GM21526 (cell line): ENCODE data around the gene SORCS2.

Source experiments
- ATAC-seq: cut with Tn5 transposase; IDR thresholded peaks from one replicate; pipeline ENCODE4 v1.9.1; 2021; ENCODE audit warnings: moderate library complexity; ENCODE audit not compliant: unreplicated experiment, low FRiP score

The SORCS2 gene

DNA sequence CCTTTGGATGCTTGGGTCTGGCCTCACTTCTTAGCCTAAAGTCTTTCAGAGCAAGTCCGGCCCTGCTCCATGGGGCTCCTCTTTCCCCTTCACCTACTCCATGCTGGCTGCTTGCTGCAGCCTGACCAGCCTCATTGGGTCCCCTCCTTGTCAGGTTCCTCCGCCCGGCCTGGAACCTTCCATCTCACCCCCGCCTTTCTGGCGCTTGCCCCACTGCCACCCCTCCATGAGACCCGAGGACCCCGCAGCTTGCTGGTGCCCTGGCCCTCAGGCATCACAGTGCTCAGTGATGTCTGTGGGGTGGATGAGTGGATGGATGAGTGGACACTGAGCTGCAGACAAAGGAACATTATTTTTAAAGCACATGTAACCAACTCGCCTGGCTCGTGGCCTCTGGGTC is 24.7 kb downstream of the SORCS2 start:
- ATAC-seq: no peak

- ATAC-seq: no peak
Observed at GRCh38 chr4:7217474-7218321, 25.4 kb downstream of the SORCS2 start.

DNA sequence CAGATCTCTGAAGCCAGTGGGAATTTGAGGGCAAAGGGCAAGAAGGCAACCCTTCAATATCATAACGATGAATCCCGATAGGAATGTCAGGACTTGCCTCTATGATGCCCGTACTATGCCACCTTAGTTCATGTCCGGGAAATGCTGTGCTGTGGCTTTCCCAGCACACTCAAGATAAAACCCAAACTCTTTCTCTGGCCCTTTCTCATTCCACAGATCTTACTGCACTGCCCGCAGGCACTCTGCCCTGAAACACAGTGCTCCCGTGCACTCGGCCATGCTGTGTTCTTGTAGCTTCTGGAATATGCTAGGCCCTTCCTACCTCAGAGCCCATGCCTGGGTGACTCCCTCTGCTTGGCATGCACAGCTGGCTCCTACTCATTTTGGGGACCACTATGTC is 26.3 kb downstream of the SORCS2 start:
- ATAC-seq: no peak

GRCh38 chr4:7222521-7222920 is 30.2 kb downstream of the SORCS2 start:
- no peak for ATAC-seq

DNA sequence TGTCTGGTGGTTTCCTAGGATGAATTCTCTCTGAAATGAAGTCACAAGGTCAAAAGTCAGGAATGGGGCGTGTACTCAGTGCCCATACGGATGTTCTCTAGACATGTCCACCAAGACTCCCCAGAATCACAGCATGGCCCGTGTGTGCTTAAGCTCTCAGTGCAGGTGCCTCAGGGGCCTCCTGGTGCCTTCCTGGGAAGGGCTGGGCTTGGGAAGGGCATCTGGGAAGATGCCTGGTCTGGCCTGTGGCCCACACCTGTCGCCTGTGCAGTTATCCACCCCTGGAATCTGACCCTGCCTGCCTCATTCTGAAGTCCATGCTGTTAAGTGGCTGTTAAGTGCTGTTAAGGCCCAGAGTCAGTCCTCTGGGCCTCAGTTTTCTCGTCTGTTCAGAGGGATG is 31.2 kb downstream of the SORCS2 start:
- no peak for ATAC-seq

- ATAC-seq: no peak
Observed at GRCh38 chr4:7224001-7224400, 31.7 kb downstream of the SORCS2 start.

- ATAC-seq: no peak
Observed at GRCh38 chr4:7224878-7225533, 32.7 kb downstream of the SORCS2 start.

- no peak for ATAC-seq
Observed at GRCh38 chr4:7226439-7226838, 34.1 kb downstream of the SORCS2 start.

DNA sequence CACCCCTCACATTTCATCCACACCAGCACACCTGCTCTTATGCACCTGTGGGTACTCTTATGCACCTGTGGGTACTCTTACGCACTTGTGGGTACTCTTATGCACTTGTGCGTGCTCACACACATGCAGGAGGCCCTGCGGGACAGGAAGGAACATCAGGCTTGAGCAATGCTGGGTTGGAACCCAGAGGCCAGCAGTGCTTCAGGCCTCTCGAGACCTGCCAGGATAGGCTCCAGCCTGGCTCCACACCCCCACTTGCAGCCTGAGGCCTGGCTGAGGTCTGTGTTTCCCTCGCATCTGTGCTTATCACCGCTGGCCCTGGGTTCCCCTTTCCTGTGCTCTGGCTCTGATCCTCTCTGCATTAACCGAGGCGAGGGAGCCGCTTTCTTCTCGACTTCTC is 34.7 kb downstream of the SORCS2 start:
- ATAC-seq: no peak

- ATAC-seq: no peak
Observed at GRCh38 chr4:7228734-7229133, 36.4 kb downstream of the SORCS2 start.

DNA sequence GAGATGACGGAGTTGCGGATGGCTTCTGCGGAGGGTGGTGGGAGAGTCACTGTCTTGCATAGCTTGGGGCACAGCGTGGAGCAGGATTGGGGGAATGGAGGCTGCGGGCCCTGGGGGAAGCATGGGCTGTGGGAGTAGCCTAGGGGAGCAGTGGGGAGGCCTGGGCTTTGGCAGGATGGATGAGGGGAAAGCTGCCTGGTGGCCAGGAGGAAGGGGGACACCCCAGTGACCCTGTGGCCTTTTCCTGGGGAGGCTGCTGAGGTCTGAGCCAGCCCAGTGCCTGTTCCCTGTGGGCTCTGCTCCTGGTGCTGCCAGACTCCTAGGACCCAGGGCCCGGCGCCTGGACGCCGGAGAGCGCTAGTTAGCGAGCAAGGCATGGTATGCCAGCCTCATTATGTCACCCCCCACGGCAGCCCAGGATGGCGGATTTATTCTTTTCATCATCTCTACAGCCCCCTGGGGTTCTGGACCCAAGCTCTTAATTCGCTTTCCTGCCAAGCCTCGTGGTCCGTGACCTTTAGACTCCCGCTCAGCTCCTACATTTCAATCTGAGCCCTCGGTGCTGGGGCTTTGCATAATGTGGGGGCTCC is 39.8 kb downstream of the SORCS2 start:
- no peak for ATAC-seq

- no peak for ATAC-seq
Observed at GRCh38 chr4:7233006-7233580, 40.8 kb downstream of the SORCS2 start.

- no peak for ATAC-seq
Observed at GRCh38 chr4:7233601-7234000, 41.3 kb downstream of the SORCS2 start.

GRCh38 chr4:7234355-7235029 is 42.2 kb downstream of the SORCS2 start:
- no peak for ATAC-seq

GRCh38 chr4:7235030-7235380 is 42.7 kb downstream of the SORCS2 start:
- ATAC-seq: no peak

DNA sequence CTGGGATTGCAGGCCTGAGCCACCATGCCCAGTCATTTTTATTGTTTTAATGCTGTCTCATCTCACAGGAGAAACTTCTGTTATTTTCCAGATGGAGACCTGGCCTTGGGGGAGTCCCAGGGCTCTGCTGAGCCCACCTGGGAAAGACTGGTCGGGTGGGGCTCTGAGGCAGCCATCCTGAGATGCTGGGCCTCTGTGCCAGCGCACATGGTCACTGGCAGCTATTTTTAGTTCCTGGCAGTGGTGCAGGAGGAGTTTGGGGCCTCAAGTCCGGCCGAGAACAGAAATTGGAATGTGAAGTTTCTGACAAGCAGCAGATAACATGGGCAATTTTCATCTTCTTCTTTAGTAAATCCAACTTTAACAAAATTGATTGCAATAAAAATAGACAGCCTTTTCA is 44.5 kb downstream of the SORCS2 start:
- no peak for ATAC-seq

DNA sequence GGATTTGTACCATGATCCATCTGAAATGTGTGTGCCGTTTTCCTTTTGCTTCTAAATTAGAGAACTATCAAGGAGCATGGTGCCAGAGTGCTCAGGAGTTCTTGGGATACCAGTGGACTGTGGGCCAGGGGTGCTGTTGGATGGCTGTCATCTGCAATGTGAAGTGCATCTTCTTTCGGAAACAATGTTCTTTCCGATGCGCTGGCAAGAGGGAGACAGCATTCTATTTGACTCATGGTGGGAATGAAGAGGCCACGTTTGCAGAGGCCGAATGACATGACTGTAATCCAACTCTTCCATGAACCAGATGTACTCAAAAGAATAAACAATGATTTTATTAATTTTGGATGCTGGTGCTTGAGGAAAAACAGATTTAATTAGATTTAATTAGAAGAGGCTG is 45.5 kb downstream of the SORCS2 start:
- ATAC-seq: no peak

DNA sequence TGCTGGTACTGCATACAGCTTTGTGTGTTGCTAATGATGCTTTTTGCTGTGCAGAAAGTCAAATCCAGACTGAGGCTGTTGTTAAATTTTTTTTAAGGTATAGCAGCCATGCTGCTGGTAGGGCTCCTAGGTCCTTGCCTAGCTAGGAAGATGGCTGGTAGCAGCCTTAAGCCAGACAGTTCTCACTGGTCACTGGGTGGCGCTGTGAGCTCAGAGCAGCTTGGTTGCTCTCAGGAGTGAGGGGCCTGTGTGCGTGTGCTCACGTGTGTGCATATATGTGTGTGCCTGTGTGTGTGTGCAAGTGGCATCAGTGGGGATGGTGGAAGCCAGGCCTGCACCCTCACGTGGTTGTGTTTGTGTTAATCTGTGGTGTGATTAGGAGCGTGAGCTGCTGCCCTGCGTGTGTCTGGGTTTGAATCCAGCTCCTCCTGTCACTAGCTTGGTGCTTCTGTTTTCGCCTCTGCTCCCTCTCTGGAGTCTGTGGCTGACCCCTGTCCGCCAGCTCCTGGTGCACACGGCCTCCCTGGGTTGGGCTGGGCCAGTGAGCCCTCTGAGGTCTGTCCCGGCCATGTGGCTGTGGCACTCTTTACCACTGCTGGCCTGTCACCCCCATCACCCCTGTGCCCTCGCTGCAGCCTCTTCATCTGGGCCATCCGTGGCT is 46.1 kb downstream of the SORCS2 start:
- ATAC-seq: no peak

DNA sequence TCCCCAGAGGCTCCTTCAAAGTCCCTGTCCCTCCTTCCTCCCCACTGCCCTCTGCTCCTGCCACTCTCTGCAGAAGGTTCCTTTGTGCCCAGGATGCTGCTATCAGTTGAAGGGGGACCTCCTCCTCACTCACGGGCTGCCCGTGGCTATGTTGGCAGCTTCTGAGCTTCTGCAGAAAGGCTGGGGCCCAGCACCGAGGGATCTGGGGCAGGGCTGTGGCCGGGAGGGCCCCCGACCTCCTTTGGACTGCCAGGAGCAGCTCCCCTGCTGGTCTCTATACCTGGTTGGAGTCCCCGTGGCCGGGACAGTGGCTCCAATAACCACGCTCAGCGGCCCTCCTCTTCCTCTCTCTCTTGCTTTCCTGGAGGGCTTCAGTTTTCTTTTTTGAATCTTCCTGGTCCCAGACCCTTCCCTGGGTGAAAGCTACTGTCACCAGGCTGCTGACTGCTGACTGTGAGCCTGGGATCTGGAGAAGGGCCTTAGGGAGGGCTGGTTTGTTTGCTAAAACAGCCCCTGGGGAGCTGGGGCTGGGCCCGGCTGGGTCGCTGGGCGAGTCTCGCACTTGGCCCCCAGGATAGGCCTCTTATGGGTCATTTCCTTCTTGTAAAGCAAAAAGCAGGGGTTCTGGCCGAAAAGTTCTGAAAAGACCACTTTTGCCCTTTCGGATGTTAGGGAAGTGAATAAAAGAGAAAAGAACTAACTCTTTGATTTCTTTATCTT is 46.9 kb downstream of the SORCS2 start:
- ATAC-seq: no peak

DNA sequence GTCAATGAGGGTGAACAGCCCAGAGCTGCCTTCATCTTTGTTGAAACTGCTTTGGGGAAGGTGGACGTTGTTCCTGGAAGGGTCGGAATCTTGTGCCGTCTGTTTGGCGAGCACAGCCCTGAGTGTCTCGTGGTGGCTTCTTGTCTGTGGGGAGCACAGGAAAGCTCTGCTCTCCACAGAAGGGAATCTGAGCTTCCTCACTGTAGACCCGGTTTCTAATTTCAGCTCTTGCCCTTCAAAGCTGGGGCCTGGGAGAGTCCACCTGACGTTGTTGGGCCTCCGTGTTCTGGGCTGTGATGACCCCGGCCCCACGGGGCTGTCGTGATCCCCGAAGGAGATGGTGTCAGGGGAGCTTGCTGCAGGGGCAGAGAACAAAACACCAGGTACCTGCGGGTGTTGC is 47.5 kb downstream of the SORCS2 start:
- no peak for ATAC-seq
